SKM-1 (cell line): ENCODE data around the gene ATG101.

ENCODE experiments used
- DNase-seq: peaks from one replicate; lab custom pipeline; 2025; ENCODE audit not compliant: unreplicated experiment; lab: John Stamatoyannopoulos, UW

The ATG101 gene

DNA sequence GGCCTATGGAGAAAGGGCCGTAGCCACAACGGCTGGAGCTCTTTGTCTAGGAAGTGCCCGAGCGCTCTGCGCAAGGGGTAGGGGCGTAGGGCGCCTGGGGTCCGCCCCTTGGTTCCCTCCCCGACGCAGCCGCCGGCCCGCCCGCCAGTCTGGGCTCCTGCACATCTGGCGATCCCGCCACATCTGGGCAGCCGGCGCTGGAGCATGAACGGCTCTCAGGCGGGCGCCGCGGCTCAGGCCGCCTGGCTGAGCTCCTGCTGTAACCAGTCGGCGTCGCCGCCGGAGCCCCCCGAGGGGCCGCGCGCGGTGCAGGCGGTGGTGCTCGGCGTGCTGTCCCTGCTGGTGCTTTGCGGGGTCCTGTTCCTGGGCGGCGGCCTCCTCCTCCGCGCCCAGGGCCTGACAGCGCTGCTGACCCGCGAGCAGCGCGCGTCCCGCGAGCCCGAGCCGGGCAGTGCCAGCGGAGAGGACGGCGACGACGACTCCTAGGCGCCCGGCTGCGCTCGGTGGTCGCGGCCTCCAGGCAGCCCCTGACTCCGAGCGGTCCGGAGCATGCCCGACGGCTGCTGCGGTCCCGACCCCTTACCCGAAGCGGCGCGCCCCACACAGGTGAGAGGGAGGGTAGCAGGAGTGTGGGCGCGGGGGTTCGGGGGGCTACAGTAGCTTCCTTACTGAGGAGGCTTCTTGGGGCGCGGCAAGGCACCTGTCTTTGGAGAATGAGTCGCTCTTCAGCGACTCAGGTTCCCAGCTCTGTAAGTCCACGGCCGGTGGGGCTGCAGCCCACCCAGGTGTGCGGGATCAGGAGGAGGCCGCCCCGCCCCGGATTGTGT is 10.0 kb downstream of the ATG101 start, which contains the start of gene SMIM41:
TSS of gene SMIM41 (plus strand) at position 129 of the 827 bp plus-strand sequence. CDS start at position 205, 76 bp downstream.
- DNase-seq, result no peak

DNA sequence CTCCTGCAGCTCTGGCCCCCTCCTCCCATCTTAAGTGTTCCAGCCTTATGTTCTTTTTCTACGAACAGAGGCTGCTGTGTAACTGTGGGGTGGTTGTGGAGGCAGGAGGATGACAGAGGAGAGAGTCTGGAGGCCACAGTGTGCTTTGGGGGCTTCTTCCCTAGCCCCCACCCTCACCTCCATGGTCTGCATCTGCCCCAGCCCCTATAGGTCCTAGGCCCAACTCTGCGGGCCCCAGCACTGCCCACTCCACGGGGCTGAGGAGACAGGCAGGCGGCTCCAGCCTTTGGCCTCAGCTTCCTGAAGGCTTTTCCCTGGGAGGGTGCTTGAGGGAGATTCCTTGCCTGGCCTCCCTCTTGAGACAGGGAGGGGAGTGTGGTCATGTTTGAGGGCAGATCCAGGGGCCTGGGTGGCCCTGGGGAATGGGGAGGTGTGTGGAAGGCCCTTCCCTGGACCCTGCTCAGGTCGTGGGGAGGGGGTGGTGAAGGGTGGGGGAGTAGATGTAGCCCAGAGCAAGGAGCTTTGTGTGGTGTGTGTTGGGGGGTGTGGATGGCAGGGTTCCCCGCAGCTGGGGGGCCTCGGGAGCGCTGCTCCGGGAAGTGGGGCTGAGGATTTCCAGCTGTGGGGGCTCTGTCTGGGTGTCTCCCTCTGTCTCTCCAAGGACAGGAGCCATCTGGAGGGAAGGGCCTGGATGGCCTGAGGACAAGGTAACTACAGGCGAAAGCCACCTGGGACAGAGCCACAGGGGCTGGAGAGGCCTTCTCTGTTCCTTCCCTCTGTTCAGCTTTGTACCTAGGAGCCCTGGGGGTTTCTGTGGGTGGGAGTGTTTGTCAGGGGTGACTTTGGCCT is 10.8 kb downstream of the ATG101 start:
- DNase-seq, result no peak

GRCh38 chr12:52081263-52081733 is 11.5 kb downstream of the ATG101 start:
- DNase-seq, result no peak

- DNase-seq, result no peak
Measured at GRCh38 chr12:52082026-52082668, 12.4 kb downstream of the ATG101 start.

GRCh38 chr12:52082669-52082987 is 12.8 kb downstream of the ATG101 start:
- no peak for DNase-seq

- no peak for DNase-seq
Measured at GRCh38 chr12:52082988-52083637, 13.3 kb downstream of the ATG101 start.

- DNase-seq, result no peak
Measured at GRCh38 chr12:52083638-52083996, 13.8 kb downstream of the ATG101 start.

DNA sequence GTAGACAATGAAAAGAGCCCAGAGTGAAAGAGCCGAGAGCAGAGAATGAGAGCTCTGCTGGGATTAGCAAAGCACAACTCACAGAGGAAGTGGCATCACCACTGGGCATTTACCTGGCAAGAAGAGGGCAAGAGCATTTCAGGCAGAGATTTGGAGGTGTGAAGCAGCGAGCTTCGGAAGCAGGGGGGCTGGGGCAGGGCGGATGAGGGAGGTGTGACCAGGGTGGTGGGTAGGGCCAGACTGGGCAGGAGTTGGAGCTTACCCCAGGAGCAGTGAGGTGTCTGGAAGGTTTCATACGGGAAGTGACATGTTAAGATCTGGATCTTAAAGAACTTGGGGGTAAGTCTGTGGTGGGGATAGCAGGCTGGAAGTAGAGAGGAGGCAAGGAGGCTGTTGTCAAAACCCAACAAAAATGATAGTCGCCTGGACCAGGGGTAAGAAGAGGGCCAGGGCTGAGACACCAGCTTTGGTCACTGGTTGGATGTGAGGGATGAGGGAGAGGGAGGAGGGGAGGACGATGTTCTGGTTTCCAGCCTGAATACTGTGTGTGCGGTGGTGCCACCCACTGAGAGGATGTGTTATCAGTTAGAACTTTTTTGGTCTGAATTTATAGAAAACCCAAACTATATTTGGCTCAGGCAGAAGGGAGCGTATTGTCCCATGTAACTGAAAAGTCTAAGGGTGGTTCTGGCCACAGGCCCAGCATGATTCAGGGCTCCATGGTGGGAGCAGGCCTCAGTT is 14.9 kb downstream of the ATG101 start:
- DNase-seq, result no peak

DNA sequence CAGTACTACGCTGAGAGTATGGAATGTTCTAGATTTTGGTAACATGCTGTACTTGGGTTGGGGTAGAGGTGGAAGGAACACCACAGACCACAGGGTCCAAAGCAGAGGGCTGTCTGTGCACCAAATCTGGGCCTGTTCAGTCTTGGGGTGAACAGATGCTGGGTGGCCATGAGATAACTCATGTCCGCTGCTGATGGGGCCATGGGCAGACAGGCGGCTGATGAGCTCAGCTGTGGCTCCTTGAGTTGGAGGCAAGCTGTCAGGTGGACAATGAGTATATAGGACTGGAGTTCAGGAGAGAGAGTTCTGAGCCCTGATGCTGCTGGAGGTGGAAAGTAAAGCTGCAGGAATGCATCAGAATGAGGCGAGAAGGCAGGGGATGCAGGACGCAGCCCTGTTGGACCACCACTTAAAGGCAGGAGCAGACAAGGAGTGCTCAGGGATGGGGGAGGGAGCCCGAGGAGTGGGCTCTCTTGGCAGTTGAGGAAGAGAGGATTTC is 16.0 kb downstream of the ATG101 start:
- no peak for DNase-seq

DNA sequence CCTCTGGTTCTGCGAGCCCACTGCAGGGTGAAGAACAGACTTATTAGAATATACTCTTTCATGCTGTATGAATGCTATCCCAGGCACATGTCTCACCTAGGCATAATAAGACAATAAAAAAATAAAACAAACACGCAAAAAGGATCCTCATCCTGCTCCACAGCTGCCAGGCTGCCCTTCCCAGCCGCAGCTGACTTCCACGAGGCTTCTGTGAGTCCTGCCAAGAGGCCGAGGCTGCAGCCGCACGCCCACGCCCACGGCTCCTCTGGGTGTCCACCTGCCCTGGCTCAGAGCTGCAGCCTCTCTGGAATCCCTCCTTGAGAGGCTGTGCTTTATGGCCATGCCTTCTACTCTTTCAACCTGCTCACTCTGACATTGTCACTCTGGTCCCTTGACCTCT is 16.6 kb downstream of the ATG101 start:
- no peak for DNase-seq

DNA sequence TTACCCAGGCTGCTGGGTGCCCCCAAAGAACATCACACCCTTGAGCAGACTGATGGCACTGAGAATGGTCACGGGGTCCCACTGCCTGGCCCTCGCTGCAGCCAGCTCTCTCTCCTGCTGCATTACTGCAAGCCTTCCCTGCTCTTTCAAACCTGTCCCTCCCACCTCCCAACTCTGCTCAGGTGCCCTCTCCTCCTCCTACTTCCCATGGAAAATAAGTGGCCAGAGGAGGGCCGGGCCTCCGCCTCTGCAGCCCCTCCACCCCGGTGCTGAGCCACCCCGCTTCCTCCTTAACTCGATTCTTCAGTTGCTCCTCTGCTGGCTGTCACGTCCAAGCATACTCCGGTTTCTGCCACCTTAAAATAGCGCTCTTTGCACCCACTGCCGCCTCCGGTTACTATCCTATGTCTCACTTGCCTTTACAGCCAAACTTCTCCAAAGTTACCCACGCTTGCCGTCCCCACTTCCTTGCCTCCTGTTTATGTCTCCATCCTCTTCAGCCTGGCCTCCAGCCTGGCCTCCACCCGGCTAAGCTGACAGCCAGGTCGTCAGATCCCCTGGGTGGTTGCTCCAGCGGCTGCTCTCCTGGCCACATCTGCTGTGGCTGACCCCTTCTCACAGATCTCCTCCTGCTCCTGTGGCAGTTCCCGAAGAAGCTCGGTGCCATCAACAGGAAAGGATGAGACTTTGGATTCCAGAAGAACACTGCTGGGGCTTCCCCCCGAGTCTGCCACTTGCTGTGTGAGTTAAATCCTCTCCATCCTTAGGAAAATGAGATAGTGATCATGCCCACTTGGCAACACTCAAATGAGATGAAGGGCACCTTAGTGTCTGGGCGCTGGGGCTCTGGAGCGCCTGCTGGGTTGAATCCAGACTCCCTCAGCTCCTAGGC is 17.4 kb downstream of the ATG101 start:
- DNase-seq, result no peak

GRCh38 chr12:52087961-52088820 is 18.4 kb downstream of the ATG101 start:
- no peak for DNase-seq

DNA sequence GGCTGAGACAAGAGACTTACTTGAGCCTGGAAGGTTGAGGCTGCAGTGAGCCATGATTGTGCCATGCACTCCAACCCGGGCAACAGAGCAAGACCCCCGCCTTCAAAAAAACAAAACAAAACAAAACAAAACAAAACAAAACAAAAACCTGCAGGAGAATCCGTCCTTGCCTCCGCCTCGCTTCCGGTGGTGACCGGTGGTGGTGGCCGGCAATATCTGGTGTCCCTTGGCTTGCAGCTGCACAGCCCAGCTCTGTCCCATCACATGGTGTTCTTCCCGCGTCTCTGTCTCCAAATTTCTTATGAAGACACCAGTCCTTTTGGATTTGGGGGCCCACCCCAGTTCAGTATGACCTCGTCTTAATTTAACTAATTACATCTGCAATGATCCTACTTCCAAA is 19.7 kb downstream of the ATG101 start:
- no peak for DNase-seq

GRCh38 chr12:52090291-52090690 is 20.5 kb downstream of the ATG101 start:
- no peak for DNase-seq

DNA sequence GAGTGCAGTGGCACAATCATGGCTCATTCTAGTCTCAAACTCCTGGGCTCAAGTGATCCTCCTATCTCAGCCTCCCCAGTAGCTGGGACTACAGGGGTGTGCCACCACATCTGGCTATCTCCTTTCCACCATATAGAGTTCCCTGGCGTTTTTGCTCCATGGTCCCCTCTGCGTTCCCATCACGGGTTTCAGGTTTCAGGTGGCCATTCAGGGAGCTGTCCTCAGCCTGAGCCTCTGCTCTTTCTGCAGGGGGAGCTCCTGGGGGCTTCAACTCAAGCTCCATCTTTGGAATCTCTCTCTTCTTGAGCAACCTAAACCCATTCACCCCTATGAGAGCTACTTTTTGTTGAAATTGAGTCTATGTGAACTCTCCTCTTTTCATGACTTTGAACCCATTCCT is 21.3 kb downstream of the ATG101 start:
- no peak for DNase-seq

DNA sequence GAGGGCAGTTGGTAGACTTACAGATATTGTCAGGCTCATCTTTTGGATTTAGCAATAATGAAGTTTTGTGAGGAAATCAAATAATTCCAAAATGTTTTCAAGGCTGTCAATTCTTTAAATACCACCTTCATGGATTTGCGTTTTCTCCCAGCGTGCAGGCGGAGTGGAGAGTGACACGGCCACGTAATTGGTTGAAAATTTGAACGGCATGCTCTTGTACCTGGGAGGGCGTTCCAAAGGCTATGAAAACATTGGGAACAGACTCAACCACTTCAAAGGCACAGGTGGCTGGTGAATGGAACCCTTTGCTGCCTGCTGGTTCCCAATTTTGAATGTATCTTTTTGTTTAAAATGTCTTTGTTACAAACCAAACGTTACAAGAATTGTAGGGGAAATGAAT is 22.1 kb downstream of the ATG101 start:
- no peak for DNase-seq

- DNase-seq, result no peak
Measured at GRCh38 chr12:52093346-52093745, 23.6 kb downstream of the ATG101 start.

DNA sequence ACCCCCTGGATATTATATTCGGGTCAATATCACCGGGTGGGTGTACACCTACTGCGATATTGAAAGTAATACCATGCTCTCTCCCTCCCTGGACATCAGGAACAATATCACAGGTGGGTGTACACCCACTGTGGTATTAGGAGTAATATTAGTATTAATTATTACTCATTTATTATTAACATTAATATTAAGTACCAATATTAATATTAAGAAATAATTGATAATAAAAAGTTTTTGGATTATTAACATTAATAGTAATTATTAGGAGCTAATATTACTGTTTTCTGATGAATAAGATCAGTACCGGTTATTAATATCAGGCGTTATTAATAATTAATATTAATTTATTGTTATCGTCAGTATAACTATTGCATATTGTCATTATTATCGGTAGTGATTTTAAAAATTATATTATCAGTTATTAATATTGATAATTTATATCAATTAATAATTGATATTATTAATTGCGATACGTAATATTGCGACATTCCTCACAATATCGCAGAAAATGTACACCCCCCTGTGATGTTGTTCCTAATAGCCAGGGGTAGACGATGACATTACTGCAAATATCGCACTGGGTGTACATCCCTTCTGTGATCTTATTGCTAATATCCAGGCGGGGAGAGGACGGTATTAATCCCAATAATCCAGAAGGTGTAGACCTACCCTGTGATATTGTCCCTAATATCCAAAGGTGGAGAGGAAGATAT is 26.7 kb downstream of the ATG101 start:
- DNase-seq, result no peak
